Left cardiac atrium (tissue), 4 donors: Measurements from ENCODE around the gene SLC35G4. TPM values are rescaled to one million over a fixed set of nuclear protein-coding genes. Genes with fewer than 3 reads are reported as not detected.
"Not testable (repeated sequence)": the region's sequence is repeated elsewhere in the genome, so short reads cannot be mapped to it uniquely, and the experiment has no call there.

Experiments used
- ATAC-seq, 2 donors: fragments of 200-7000 bp; cut with Tn5 transposase; one replicate each; pipeline ENCODE4 v1.9.1; 2020; ENCODE audit warnings: mild to moderate bottlenecking in 2 of 2, moderate library complexity in 2 of 2
- DNase-seq: peaks from one replicate; pipeline ENCODE4 v3.0.0-alpha.2; 2020
- intact Hi-C, 2 donors: fragments of 100-400 bp; cut with DNase I; formaldehyde crosslinking; loops; one replicate each; pipeline versions ENCODE4 v1.14.1 to v1.15.1; 2022 to 2023
- long read RNA-seq: library from polyadenylated mRNA; unstranded; transcript quantifications from one replicate; pipeline ENCODE4 v2.0.0, GENCODE V29; 2021
- total RNA-seq, 2 donors: library from RNA; stranded (reverse); fragmentation: NEBNext Ultra II Directional; extraction: Animal tissue kit (Norgen Biotek cat#: 25700); gene quantifications; one replicate each; pipeline ENCODE4 v1.2.1, GENCODE V29; 2021
- donor health status: DM: no; HTN: yes; CAD: no.
- donor health status: DM: no; HTN: yes; CAD: no; lungs with severe emphysema.
- donor health status: DM: yes; HTN: yes; CAD: no.
- donor health status: Dilated cardiomyopathy.

The SLC35G4 gene
- total RNA-seq: not detected
- long read RNA-seq: 0 reads

- intact Hi-C loops, DNase-seq, ATAC-seq: not testable (repeated sequence)
Observed at GRCh38 chr18:11609488-11609887, at the start of gene SLC35G4. SLC35G4 (plus strand) TSS chr18:11609596; CDS start chr18:11609596, 0 bp downstream.

- no peak for ATAC-seq
- intact Hi-C loops: no loop called here
- DNase-seq: no peak
Observed at GRCh38 chr18:11561293-11561692, 48.1 kb upstream of the SLC35G4 start.

GRCh38 chr18:11565716-11566115, 43.7 kb upstream of the SLC35G4 start:
- ATAC-seq (no peak), DNase-seq (no peak)
- intact Hi-C loops: no loop called here

- intact Hi-C loops: no loop called here
- DNase-seq (no peak), ATAC-seq (no peak)
Observed at GRCh38 chr18:11566236-11566965, 43.0 kb upstream of the SLC35G4 start.

- intact Hi-C loops: no loop called here
- no peak for ATAC-seq
- DNase-seq: no peak
Observed at GRCh38 chr18:11567396-11567795, 42.0 kb upstream of the SLC35G4 start.

GRCh38 chr18:11570073-11570588, 39.3 kb upstream of the SLC35G4 start:
- intact Hi-C loops: no loop called here
- no peak for DNase-seq
- ATAC-seq: no peak

GRCh38 chr18:11570769-11571412, 38.5 kb upstream of the SLC35G4 start:
- intact Hi-C loops: no loop called here
- ATAC-seq: no peak
- no peak for DNase-seq

GRCh38 chr18:11572201-11572600, 37.2 kb upstream of the SLC35G4 start:
- ATAC-seq (no peak), DNase-seq (no peak)
- intact Hi-C loops: no loop called here

GRCh38 chr18:11574545-11574944, 34.9 kb upstream of the SLC35G4 start:
- no peak for DNase-seq
- ATAC-seq: no peak
- intact Hi-C loops: no loop called here

GRCh38 chr18:11577271-11578112, 31.9 kb upstream of the SLC35G4 start:
- intact Hi-C loops: no loop called here
- DNase-seq (no peak), ATAC-seq (no peak)

- no peak for ATAC-seq
- no peak for DNase-seq
- intact Hi-C loops: no loop called here
Observed at GRCh38 chr18:11578799-11579198, 30.6 kb upstream of the SLC35G4 start.

GRCh38 chr18:11579916-11580315, 29.5 kb upstream of the SLC35G4 start:
- ATAC-seq (no peak), DNase-seq (no peak)
- intact Hi-C loops: no loop called here

- ATAC-seq (no peak), DNase-seq (no peak)
- intact Hi-C loops: no loop called here
Observed at GRCh38 chr18:11581286-11581685, 28.1 kb upstream of the SLC35G4 start.

- ATAC-seq (no peak), DNase-seq (no peak)
- intact Hi-C loops: no loop called here
Observed at GRCh38 chr18:11585596-11585995, 23.8 kb upstream of the SLC35G4 start.

GRCh38 chr18:11586896-11587295, 22.5 kb upstream of the SLC35G4 start:
- no peak for DNase-seq
- intact Hi-C loops: no loop called here
- ATAC-seq: no peak

- intact Hi-C loops: no loop called here
- ATAC-seq (no peak), DNase-seq (no peak)
Observed at GRCh38 chr18:11587432-11587831, 22.0 kb upstream of the SLC35G4 start.

- DNase-seq: no peak
- ATAC-seq: no peak
- intact Hi-C loops: no loop called here
Observed at GRCh38 chr18:11587846-11588245, 21.6 kb upstream of the SLC35G4 start.

GRCh38 chr18:11591957-11592356, 17.4 kb upstream of the SLC35G4 start:
- DNase-seq: no peak
- ATAC-seq: no peak
- intact Hi-C loops: no loop called here

GRCh38 chr18:11600321-11600720, 9.1 kb upstream of the SLC35G4 start:
- DNase-seq (no peak), ATAC-seq (no peak)
- intact Hi-C loops: no loop called here

- peak in 1 of 2 donors; percentile 82 for ATAC-seq
Observed at GRCh38 chr18:11607906-11608305, 1.5 kb upstream of the SLC35G4 start.

More at GRCh38 chr18:11607906-11608305, 1.5 kb upstream of the SLC35G4 start:
- intact Hi-C loops: no loop called here
- no peak for DNase-seq
